HCT116 (cell line): ENCODE measurements around the gene MAD2L1. TPM values are rescaled to one million over a fixed set of nuclear protein-coding genes. Genes with fewer than 3 reads are reported as not detected.

Experiments used
- ATAC-seq: fragments of 200-7000 bp; cut with Tn5 transposase; 2 replicates; pipeline ENCODE4 v1.9.1; 2020; ENCODE audit warnings: mild to moderate bottlenecking, moderate library complexity
- BruUV-seq: library from RNA; stranded (reverse); fragments of 400-500 nt; replicated peaks from 2 replicates; lab custom pipeline; 2021; lab: Mats Ljungman, UMichigan
- CTCF ChIA-PET: fragments of 300-600 bp; sonication (Branson Sonifier 250); formaldehyde crosslinking; loops from one replicate; lab custom pipeline; 2021; ENCODE audit warnings: antibody characterized with exemption; lab: Charles Lee
- POLR2A ChIA-PET: fragments of 300-600, 350-600 bp; sonication (Branson Sonifier 250); formaldehyde crosslinking; loops from one replicate; lab custom pipeline; 2021; ENCODE audit warnings: antibody characterized with exemption; lab: Charles Lee
- RAD21 ChIA-PET, 2 experiments: fragments of 300-600 bp; sonication (Branson Sonifier 250); formaldehyde crosslinking; loops; one replicate each; lab custom pipeline; 2023; ENCODE audit warnings: low total read pairs in 2 of 2; ENCODE audit not compliant: uncharacterized antibody in 2 of 2, unreplicated experiment in 2 of 2, low non-redundant PET in 1 of 2; lab: Charles Lee
- DNase-seq: peaks from one replicate; pipeline ENCODE4 v3.0.0-alpha.2; 2010; ENCODE audit warnings: low read depth, low spot score
- H2AFZ ChIP-seq: fragments of 200-600 bp; shearing (Covaris generic), sonication (generic); 2 replicates; pipeline ENCODE4 v1.6.1; 2017; ENCODE audit warnings: low read depth, mixed run types, mixed read lengths, antibody characterized with exemption, low read length; ENCODE audit not compliant: poor library complexity, severe bottlenecking
- H3K27ac ChIP-seq: 2 replicates; pipeline ENCODE4 v1.5.1; 2012; ENCODE audit warnings: low read depth, low read length
- H3K27me3 ChIP-seq: fragments of 200-600 bp; sonication (generic); 2 replicates; pipeline ENCODE4 v1.6.1; 2016; ENCODE audit warnings: mixed run types, low read length, mixed read lengths; ENCODE audit not compliant: insufficient read depth
- H3K36me3 ChIP-seq, 2 experiments: fragments of 200-500 bp in 1 of 2; fragments of 200-600 bp in 1 of 2; sonication (Bioruptor generic) in 1 of 2; sonication (generic) in 1 of 2; 2 replicates each; pipeline versions ENCODE4 v1.5.1 to v1.6.1; 2014 to 2016; ENCODE audit warnings: low read length in 2 of 2, inconsistent platforms in 1 of 2, mixed read lengths in 1 of 2, mixed run types in 1 of 2; ENCODE audit not compliant: insufficient read depth in 2 of 2, control insufficient read depth in 1 of 2
- H3K4me1 ChIP-seq, 2 experiments: fragments of 200-600 bp in 1 of 2; sonication (generic) in 1 of 2; 2 replicates each; pipeline versions ENCODE4 v1.5.1 to v1.6.1; 2012 to 2017; ENCODE audit warnings: low read length in 2 of 2, inconsistent platforms in 1 of 2, mild to moderate bottlenecking in 1 of 2, mixed read lengths in 1 of 2, mixed run types in 1 of 2, moderate library complexity in 1 of 2; ENCODE audit not compliant: insufficient read depth in 2 of 2, control insufficient read depth in 1 of 2
- H3K4me2 ChIP-seq: fragments of 200-600 bp; sonication (generic); 2 replicates; pipeline ENCODE4 v1.6.1; 2017; ENCODE audit warnings: mixed run types, low read length, mixed read lengths
- H3K4me3 ChIP-seq, 2 experiments: fragments of 200-600 bp in 1 of 2; sonication (generic) in 1 of 2; replicated peaks in 1 of 2; 2 replicates each; pipeline ENCODE4 v1.5.1; 2011 to 2016; ENCODE audit warnings: low read length in 2 of 2, control low read depth in 1 of 2, low read depth in 1 of 2, mild to moderate bottlenecking in 1 of 2, mixed read lengths in 1 of 2, mixed run types in 1 of 2
- H3K79me2 ChIP-seq: fragments of 200-600 bp; sonication (generic); 2 replicates; pipeline ENCODE4 v1.6.1; 2017; ENCODE audit warnings: mild to moderate bottlenecking, mixed run types, low read length, moderate library complexity, mixed read lengths; ENCODE audit not compliant: insufficient read depth
- H3K9ac ChIP-seq: fragments of 200-600 bp; sonication (generic); 2 replicates; pipeline ENCODE4 v1.6.1; 2016; ENCODE audit warnings: low read length, mixed read lengths
- H3K9me2 ChIP-seq: fragments of 200-600 bp; sonication (generic), shearing (Covaris generic); 2 replicates; pipeline ENCODE4 v1.6.1; 2017; ENCODE audit warnings: mixed run types, mild to moderate bottlenecking, moderate library complexity; ENCODE audit not compliant: insufficient read depth
- H3K9me3 ChIP-seq, 2 experiments: fragments of 200-500 bp in 1 of 2; fragments of 200-600 bp in 1 of 2; sonication (Bioruptor generic) in 1 of 2; sonication (generic) in 1 of 2; 2 replicates each; pipeline ENCODE4 v1.6.1; 2014 to 2017; ENCODE audit warnings: low read length in 2 of 2, mixed read lengths in 2 of 2, inconsistent platforms in 1 of 2, low read depth in 1 of 2, mild to moderate bottlenecking in 1 of 2, mixed run types in 1 of 2, moderate library complexity in 1 of 2; ENCODE audit not compliant: control insufficient read depth in 1 of 2, insufficient read depth in 1 of 2
- H4K20me1 ChIP-seq: fragments of 200-600 bp; sonication (generic), shearing (Covaris generic); 2 replicates; pipeline ENCODE4 v1.6.1; 2017; ENCODE audit warnings: mixed run types, mild to moderate bottlenecking, moderate library complexity; ENCODE audit not compliant: insufficient read depth
- ATF3 ChIP-seq: IDR thresholded peaks from 2 replicates; pipeline ENCODE4 v1.6.1; 2012
- CBX3 ChIP-seq: IDR thresholded peaks from 2 replicates; pipeline ENCODE4 v1.6.1; 2012; ENCODE audit warnings: low read depth
- CEBPB ChIP-seq: IDR thresholded peaks from 2 replicates; pipeline ENCODE4 v1.6.1; 2012; ENCODE audit warnings: low read depth
- EGR1 ChIP-seq: IDR thresholded peaks from 2 replicates; pipeline ENCODE4 v1.6.1; 2012; ENCODE audit warnings: low read depth
- ELF1 ChIP-seq: IDR thresholded peaks from 2 replicates; pipeline ENCODE4 v1.6.1; 2012; ENCODE audit warnings: low read depth, borderline replicate concordance
- EZH2 ChIP-seq: fragments of 200-600 bp; sonication (generic); IDR thresholded peaks from 2 replicates; pipeline ENCODE4 v1.6.1; 2017; ENCODE audit warnings: antibody characterized with exemption, mixed run types
- EZH2phosphoT487 ChIP-seq: fragments of 200-600 bp; IDR thresholded peaks from 2 replicates; pipeline ENCODE4 v1.6.1; 2018; ENCODE audit warnings: antibody characterized with exemption, borderline replicate concordance
- FOSL1 ChIP-seq: IDR thresholded peaks from 2 replicates; pipeline ENCODE4 v1.6.1; 2012; ENCODE audit warnings: low read depth
- JUND ChIP-seq: IDR thresholded peaks from 2 replicates; pipeline ENCODE4 v1.6.1; 2012
- RAD21 ChIP-seq: IDR thresholded peaks from 2 replicates; pipeline ENCODE4 v1.6.1; 2012; ENCODE audit warnings: low read depth, mild to moderate bottlenecking
- SP1 ChIP-seq: IDR thresholded peaks from 2 replicates; pipeline ENCODE4 v1.6.1; 2012; ENCODE audit warnings: low read depth
- SRF ChIP-seq: IDR thresholded peaks from 2 replicates; pipeline ENCODE4 v1.6.1; 2012; ENCODE audit warnings: low read depth
- TCF7L2 ChIP-seq: IDR thresholded peaks from 2 replicates; pipeline ENCODE4 v1.7.0; 2011; ENCODE audit warnings: borderline replicate concordance, inconsistent platforms; ENCODE audit not compliant: insufficient read depth, insufficient read length; ENCODE audit errors: extremely low read depth
- YY1 ChIP-seq: IDR thresholded peaks from 2 replicates; pipeline ENCODE4 v1.6.1; 2011; ENCODE audit warnings: low read length, low read depth, moderate library complexity, mild to moderate bottlenecking; ENCODE audit not compliant: insufficient replicate concordance; ENCODE audit errors: extremely low read depth
- ZNF274 ChIP-seq: fragments of 200-500 bp; sonication (Bioruptor generic); IDR thresholded peaks from 2 replicates; pipeline ENCODE4 v1.6.1; 2014; ENCODE audit warnings: mild to moderate bottlenecking, low read depth, low read length, inconsistent platforms
- intact Hi-C: fragments of 100-400 bp; cut with micrococcal nuclease; formaldehyde crosslinking; loops from 2 replicates; pipeline ENCODE4 v1.10.0; 2022
- total RNA-seq: library from RNA; stranded (reverse); gene quantifications from one replicate; pipeline ENCODE4 v1.2.1, GENCODE V29; 2021; ENCODE audit not compliant: unreplicated experiment
- TF ChIP-seq, protein P1 (sequence below): IDR thresholded peaks from 2 replicates; pipeline ENCODE4 v1.6.1; 2012
- TF ChIP-seq, protein P2 (sequence below): IDR thresholded peaks from 2 replicates; pipeline ENCODE4 v1.6.1; 2011; ENCODE audit warnings: mild to moderate bottlenecking, low read length, moderate library complexity; ENCODE audit not compliant: insufficient replicate concordance; ENCODE audit errors: extremely low read depth

Gene MAD2L1
- total RNA-seq, 1 experiment from 2014 or later = 92.9 TPM

DNA sequence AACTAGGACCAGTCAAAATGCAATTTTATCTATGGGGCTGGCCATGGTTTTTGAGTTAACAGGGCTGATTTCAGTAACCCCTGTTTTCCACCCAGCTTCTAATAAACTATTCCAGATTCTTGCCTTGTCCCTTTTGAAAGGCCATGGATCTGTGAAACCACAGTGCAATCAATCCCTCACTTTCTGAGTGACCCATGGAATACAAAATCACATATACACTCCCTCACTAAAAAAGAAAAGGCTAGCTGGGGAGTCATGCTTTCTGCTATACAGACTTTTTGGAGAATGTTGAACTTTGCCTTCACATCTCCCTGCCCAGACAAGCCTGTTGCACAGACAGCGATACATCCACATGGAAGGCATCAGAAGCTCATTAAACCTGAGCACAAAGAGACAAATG is 47.9 kb downstream of the MAD2L1 start:
- H2AFZ ChIP-seq = no peak overlapping the region
- ChIA-PET POLR2A (no interaction called here), CTCF (no interaction called here), RAD21 (no interaction called here)
- TF ChIP-seq EGR1 (no peak), CEBPB (no peak), CBX3 (no peak), EZH2 (no peak), TCF7L2 (no peak), ATF3 (no peak), RAD21 (no peak), ZNF274 (no peak), ELF1 (no peak), JUND (no peak), EZH2phosphoT487 (no peak), SP1 (no peak), YY1 (no peak), FOSL1 (no peak), SRF (no peak)
- TF ChIP-seq, protein P1, sequence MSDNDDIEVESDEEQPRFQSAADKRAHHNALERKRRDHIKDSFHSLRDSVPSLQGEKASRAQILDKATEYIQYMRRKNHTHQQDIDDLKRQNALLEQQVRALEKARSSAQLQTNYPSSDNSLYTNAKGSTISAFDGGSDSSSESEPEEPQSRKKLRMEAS = no peak
- TF ChIP-seq, protein P2, sequence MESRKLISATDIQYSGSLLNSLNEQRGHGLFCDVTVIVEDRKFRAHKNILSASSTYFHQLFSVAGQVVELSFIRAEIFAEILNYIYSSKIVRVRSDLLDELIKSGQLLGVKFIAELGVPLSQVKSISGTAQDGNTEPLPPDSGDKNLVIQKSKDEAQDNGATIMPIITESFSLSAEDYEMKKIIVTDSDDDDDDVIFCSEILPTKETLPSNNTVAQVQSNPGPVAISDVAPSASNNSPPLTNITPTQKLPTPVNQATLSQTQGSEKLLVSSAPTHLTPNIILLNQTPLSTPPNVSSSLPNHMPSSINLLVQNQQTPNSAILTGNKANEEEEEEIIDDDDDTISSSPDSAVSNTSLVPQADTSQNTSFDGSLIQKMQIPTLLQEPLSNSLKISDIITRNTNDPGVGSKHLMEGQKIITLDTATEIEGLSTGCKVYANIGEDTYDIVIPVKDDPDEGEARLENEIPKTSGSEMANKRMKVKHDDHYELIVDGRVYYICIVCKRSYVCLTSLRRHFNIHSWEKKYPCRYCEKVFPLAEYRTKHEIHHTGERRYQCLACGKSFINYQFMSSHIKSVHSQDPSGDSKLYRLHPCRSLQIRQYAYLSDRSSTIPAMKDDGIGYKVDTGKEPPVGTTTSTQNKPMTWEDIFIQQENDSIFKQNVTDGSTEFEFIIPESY = no peak
- no peaks in the 10 kb centered on the region for H3K9me2 ChIP-seq
- H3K9ac ChIP-seq = no peak overlapping the region
- no TSS peak for BruUV-seq
- no peaks in the 10 kb centered on the region for H3K27me3 ChIP-seq
- ATAC-seq (no peak), DNase-seq (no peak)
- H3K4me2 ChIP-seq = no peak overlapping the region
- no peak overlapping the region for H3K27ac ChIP-seq
- H3K4me3 ChIP-seq = no peak overlapping the region
- H4K20me1 ChIP-seq = no peaks in the 10 kb centered on the region
- no peaks in the 10 kb centered on the region for H3K4me1 ChIP-seq
- intact Hi-C loops = no loop called here
- H3K36me3 ChIP-seq = no peaks in the 10 kb centered on the region
- no peaks in the 10 kb centered on the region for H3K79me2 ChIP-seq
- no peaks in the 10 kb centered on the region for H3K9me3 ChIP-seq
